OCI-LY3 (cell line): ENCODE data around the gene SELENOH.

ENCODE experiments used
- EZH2phosphoT487 ChIP-seq: fragments of 200-600 bp; shearing (Covaris generic); IDR thresholded peaks from 2 replicates; pipeline ENCODE4 v1.6.1; 2018; ENCODE audit warnings: antibody characterized with exemption, mixed run types, low read depth
- TF ChIP-seq, protein P1 (sequence below): fragments of 200-600, 300-600 bp; sonication (generic); IDR thresholded peaks from 2 replicates; pipeline ENCODE4 v1.5.1; 2014; ENCODE audit warnings: antibody characterized with exemption, low read length, low read depth

DNA sequence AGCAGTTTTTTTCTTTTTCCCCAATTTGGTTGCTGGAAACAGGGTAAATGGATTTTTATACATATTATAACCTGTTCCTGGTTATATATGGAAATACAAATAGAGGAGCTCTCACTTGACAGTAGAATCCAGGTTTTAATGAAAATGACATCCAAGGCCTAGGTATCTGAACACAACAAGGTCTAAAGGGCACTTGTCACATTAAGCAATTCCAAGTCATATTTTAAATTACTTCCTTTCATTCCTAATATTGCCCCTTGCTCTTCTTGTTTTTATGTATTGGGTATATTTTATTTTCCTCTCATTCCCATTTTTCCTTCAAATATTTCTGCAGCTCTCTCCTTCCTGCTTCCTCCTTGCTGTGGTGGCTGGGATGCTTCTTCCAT lies 47.4 kb downstream of the SELENOH start:
- TF ChIP-seq, protein P1, sequence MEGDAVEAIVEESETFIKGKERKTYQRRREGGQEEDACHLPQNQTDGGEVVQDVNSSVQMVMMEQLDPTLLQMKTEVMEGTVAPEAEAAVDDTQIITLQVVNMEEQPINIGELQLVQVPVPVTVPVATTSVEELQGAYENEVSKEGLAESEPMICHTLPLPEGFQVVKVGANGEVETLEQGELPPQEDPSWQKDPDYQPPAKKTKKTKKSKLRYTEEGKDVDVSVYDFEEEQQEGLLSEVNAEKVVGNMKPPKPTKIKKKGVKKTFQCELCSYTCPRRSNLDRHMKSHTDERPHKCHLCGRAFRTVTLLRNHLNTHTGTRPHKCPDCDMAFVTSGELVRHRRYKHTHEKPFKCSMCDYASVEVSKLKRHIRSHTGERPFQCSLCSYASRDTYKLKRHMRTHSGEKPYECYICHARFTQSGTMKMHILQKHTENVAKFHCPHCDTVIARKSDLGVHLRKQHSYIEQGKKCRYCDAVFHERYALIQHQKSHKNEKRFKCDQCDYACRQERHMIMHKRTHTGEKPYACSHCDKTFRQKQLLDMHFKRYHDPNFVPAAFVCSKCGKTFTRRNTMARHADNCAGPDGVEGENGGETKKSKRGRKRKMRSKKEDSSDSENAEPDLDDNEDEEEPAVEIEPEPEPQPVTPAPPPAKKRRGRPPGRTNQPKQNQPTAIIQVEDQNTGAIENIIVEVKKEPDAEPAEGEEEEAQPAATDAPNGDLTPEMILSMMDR, result no peak
- no peak for TF ChIP-seq EZH2phosphoT487
